GM21576 (cell line): Measurements from ENCODE around the gene IL4R.
"Not testable (repeated sequence)": the region's sequence is repeated elsewhere in the genome, so short reads cannot be mapped to it uniquely, and the experiment has no call there.

ENCODE experiments used
- ATAC-seq: cut with Tn5 transposase; IDR thresholded peaks from one replicate; pipeline ENCODE4 v1.9.1; 2021; ENCODE audit warnings: mild to moderate bottlenecking, moderate library complexity; ENCODE audit not compliant: unreplicated experiment

Gene IL4R

DNA sequence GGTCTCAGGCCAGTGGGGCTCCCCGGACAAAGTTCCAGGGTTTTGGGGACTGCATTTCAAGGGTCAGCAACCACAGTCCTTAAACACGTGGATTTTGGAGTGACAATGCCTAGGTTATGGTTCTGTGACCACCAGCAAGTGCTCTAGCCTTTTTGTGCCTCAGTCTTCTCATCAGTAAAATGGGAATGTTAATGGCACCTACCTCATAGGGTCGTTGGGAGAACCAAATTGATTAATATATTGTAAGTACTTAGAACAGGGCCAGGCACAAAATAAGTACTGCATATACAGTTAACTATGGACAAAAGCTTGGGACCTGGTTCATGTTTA, 13.8 kb downstream of the IL4R start:
- ATAC-seq, result no peak

DNA sequence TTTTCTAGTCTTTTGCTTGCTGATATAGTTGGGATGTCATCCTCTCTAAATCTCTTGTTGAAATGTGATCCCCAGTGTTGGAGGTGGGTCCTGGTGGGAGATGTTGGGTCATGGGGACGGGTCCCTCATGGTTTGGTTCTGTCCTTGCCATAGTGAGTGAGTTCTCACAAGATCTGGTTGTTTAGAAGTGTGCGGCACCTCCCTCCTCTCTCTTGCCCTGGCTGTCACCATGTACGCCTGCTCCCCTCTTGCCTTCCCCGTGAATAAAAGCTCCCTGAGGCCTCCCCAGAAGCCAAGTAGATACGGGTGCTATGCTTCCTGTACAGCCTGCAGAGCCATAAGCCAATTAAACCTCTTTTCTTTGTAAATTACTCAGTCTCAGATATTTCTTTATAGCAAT, 15.2 kb downstream of the IL4R start:
- ATAC-seq, result no peak

DNA sequence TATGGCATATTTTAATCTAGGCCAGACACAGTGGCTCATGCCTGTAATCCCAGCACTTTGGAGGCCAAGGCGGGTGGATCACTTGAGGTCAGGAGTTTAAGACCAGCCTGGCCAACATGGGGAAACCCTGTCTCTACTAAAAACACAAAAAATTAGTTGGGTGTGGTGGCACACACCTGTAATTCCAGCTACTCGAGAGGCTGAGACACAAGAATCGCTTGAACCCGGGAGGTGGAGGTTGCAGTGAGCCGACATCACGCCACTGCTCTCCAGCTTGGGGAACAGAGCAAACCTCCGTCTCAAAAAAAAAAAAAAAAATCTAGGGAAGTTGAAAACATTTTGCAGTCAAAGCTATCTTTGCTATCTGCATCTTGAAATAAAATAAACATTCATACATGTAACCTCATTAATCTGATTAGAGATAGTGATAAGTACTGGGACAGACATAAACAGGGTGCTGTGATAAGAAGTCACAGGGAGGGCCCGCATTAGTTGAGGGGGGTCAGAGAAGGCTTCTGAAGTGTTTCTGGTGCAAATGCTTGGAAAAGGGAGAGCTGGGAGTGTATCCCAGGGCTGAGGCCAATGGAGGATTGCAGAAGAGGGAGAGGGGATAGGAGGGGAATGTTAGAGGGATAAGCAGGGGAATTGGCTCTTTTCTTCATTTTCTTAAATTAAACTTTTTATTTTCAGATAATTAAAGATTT, 15.8 kb downstream of the IL4R start:
- not testable (repeated sequence) for ATAC-seq

DNA sequence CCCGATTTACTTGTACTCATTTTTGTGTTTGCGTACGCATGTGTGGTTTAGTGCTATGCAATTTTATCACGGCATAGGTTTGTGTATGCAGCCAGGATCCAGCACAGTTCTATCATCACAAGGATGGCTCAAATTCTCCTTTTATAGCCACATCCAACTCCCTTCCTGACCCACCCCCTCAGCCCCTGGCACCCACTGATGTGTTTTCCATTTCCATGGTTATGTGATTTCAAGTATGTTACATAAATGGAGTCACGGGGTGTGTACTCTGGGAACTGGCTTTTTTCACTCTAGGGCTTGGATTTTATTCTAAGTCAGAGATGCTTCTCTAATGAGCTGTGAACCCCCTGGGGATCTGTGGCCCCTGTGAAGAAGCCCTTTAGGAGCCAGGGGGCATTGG, 16.8 kb downstream of the IL4R start:
- ATAC-seq, result no peak

DNA sequence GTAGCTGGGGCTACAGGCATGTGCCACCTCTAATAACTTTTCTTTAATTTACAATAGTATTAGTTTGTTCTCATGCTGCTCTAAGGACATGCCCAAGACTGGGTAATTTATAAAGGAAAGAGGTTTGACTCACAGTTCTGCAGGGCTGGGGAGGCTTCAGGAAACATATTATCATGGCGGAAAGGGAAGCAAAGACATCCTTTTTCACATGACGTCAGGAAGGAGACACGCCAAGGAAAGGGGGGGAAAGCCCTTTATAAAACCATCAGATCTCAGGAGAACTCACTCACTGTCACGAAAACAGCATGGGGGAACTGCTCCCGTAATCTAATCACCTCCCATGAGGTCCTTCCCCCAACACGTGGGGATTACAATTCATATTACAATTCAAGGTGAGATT, 18.3 kb downstream of the IL4R start:
- no peak for ATAC-seq

DNA sequence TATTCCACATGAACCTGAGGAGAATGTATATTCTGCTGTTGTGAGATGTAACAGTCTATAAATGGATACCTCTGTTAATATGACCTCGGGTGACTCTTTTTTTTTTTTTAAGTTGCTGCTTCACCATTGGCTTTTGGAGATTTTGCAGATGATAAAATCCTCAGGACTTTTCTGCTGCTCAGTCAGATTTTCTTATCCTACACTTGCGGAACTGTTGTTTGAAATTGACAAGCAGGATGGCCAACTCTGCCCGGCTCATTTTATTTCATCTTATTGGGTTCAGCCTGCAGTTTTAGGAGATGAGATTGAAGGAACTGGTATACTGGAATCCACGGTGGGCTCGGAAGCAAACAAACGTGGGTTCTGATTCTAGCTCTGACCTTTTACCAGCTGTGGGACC, 19.3 kb downstream of the IL4R start:
- no peak for ATAC-seq

DNA sequence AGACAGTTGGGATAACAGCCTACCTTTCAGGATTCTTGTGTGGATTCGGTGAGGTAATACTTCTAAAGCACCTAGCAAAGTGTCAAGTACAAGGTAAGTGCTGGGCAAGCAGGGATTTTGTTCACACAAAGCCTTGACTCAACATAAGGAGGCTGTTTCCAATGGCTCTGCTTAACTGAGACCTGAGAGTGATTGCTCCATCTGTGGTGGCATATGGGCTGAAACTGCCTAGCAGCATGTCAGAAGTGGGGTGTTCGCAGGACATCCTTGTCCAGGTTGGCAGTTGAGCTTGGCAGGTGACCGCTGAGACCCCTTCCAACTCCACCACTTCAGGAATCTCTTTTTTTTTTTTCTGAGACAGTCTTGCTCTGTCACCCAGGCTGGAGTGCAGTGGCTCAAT, 19.8 kb downstream of the IL4R start:
- no peak for ATAC-seq

DNA sequence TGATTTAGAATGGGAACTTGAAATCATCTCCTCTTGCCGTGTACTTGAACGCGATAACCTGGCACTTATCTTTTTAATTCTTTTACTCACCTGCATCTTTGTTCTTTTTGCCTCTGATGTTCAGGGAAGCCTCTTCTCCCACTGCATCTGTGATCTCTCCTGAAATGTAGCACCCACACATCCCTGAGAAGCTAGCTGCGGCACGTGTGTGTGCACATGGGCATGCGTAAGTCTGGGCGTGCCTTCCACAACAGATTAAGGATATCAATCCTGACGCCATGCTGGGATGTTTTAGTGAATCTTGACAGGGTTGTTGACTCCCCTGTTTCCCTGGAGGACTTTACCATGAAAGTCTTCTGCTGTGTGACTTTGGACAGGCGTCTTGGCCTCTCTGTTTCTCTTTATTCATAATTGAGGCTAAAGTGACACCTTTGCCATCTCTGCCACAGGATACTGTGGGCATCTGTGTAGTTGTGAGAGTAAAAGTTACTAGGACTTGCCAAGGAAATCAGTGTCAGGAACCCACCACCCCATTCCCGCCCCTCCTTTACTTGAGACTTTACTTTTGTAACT, 20.5 kb downstream of the IL4R start:
- no peak for ATAC-seq

DNA sequence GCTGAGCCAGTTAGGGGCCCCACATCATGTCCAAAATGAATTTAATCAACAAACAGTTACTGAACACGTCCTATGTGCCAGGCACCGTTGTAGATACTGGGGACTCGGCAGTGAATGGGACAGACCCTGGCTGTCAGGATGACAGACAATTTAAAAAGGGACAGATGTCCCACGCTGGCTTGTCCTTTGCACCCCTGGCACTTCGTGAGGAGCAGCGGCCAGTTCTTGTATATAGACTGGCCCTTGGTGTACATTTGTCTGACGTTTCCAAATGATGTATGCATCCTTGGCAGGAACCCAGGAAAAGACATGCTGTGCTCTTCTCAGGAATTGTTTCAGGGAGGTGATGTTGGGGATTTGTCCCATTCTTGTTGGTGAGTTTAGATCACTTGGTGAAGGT, 21.1 kb downstream of the IL4R start:
- no peak for ATAC-seq

DNA sequence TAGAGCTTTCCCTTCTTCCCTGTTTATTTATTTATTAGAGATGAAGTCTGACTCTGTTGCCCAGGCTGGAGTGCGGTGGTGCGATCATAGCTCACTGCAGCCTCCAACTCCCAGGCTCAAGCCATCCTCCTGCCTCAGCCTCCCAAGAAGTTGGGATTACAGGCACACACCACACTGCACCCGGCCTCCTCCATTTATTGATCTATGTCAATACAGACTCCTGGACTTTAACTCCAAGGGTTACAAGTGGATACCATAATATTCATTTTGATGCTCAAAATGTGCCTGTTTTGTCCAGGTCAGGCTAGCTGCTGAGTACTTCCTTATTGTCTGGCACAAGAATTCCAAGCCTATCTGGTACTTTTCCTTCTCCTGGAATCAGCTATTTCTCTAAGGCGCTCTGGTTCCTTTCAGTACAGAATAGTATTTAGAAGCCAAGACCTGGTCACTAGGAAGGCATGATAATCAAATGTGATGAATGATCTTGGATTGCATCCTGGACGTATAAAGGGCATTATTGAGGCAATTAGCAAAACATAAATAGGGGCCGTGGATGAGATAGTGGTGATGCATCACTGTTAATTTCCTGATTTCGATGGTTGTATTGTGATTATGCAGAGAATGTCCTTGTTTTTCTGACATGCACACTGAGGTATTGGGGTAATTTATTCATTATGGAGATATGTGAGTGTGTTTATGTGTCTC, 21.7 kb downstream of the IL4R start:
- ATAC-seq, result no peak

DNA sequence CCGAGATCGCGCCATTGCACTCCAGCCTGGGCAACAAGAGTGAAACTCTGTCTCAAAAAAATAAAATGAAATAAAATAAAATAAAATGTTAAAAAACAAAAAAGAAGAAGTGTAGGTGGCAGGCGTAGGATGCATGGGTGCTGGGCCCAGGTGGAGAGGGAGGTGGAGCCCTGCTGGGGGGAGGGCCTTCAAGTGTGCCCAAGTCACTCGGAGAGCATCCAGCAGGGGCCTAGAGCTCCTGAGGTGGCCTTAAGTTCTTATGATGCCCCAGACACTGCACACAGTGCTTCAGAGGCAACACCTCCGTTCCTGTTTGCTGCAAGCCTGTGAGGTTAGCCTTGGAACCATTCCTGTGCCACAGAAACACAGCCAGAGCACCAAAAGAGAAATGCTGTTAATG, 23.2 kb downstream of the IL4R start:
- no peak for ATAC-seq

DNA sequence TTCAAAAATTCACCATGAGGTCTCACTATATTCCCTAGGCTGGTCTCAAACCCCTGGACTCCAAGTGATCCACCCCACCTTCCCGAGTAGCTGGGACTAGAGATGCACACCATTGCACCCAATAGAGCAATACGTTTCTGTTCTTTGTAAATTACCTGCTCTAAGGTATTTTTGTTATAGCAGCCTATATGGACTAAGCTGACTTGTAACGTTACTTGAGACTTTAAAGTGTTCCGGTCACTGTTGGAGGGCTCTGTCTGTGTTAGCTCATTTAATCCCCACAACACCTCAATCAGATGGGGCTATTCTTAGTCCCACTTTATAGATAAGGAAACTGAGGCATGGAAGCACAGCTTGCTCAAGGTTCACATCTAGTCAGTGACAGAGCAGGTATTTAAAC, 25.4 kb downstream of the IL4R start:
- no peak for ATAC-seq

DNA sequence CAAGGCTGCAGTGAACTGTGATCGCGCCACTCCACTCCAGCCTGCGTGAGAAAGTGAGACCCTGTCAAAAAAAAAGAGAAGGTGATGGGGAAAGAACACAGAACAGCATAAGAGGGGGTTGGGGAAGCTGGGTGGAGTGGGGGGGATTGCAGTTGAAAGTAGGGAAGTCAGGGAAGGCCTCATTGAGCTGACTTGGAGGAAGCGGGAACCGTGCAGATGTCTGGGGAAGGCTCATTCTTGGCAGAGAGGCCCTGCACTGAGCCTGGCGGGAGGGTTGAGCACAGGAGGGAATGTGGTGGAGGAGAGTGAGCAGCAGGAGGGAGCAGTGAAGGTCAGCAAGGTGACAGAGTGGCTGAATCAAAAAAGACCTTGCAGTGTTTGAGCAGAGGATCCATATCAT, 26.9 kb downstream of the IL4R start:
- ATAC-seq, result no peak

DNA sequence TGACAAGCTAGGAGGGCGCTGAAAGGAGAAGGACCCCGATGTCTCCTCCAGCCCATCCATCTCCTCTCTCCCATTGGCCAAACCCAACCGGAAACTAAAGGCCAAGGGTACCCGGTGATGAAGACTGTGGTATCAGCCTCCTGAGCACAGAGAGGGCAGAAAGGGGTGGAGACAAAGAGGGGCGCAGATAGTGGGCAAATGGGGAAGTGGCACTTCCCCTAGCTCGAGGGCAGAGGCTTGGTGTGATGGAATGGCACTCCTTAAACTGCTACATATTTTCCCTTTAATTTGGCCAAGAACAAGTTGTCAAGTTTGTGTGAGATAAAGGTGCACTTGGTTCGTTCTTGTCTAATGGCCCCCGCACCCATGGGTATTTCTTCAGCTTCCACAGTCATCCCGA, 27.8 kb downstream of the IL4R start:
- no peak for ATAC-seq

DNA sequence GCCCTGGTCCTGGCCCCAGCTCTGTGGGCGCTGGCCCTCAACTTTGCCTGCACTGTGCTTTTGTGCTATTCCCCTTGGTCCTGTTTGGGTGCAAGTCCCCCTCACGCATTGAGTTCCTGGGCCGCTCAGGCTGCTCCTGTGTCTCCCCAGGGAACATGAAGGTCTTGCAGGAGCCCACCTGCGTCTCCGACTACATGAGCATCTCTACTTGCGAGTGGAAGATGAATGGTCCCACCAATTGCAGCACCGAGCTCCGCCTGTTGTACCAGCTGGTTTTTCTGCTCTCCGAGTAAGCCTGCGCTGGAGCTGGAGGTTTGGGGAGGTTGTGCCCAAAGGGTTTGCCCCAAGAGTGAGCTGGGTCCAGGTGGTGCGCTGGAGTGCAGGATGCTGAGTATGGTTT, 28.2 kb downstream of the IL4R start:
- ATAC-seq, result no peak

DNA sequence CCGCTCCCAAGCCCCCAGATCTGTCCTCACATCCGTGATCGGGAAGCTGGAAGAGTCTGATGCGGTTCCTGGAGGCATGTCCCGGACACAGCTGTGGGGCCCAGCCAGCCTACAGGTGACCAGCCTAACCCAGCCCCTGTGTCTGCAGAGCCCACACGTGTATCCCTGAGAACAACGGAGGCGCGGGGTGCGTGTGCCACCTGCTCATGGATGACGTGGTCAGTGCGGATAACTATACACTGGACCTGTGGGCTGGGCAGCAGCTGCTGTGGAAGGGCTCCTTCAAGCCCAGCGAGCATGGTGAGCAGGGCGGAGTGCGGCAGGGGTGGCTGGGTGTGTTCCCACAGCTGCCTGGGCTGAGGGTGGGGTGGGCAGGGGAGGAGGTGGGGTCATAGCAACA, 30.9 kb downstream of the IL4R start:
- no peak for ATAC-seq

DNA sequence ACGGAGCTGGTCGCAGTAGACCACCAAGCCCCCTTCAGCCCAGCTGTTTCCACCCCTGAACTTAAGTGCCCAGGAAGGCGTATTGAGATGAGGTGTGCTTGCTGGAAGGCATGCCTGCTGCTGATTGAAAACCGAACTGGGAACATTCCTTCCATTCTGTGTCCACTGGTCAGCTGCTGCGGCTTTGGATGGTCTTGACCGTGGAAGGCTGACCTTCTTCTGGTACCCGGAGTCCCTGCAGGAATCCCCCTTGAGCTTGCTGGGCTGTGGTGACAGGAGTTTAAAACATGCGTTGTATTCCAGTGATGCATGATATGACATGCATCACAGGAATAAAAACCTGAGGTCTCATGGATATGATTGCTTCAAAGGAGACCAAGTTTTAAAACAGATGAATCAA, 31.4 kb downstream of the IL4R start:
- no peak for ATAC-seq

DNA sequence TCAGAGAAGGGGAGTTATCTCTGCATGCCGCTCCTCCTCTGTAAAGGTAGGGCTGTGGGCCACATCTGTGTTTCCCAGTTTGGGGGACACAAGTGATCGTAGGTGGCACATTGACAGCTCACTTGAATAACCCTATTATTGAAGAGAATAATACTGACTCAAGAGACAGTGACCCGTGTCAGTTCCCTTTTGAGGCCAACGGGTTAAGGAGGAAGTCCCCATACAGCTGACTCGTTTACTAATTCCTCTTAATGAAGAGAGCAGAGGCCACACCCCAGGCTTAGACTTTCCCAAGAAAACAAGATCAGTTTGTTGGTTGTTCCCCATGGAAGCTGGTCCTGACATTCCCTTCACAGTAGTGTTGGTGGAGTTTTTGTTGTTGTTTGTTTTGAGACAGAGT, 33.0 kb downstream of the IL4R start:
- no peak for ATAC-seq

DNA sequence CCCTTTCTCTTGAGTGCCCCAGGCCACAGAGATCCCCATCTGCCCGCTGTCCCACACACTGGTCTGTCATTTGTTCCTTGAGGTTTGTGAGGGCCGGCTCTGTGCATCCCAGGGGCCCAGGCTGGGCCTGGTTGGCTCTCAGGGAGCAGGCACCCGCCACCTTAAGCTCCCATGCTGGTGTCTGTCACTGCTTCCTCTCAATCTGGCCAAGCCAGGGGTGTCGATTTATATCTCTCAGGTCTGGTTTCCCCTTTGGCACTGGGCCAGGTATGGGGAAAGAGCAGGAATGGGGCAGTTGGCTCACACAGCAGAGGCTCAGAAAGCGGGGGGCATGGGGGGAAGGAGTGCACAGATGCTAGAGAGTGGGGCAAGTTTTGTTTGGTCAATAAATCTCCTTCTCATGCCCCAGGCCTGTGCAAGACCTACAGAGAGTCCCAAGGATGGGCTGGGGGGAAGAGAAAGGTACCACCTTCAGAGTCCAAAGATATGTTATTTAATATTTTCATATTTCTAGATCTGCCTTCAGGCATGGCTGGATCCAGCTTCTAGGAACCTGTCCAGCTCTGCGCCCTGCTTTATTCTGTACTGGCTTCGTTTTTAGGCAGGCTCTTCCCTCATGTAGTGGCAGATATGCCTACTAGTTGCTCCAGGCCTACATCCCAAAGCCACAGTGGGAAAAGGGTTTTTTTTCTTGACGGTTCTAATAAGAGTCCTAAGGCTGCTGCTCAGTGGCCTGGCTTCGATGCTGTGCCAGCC, 34.3 kb downstream of the IL4R start:
- ATAC-seq, result no peak

DNA sequence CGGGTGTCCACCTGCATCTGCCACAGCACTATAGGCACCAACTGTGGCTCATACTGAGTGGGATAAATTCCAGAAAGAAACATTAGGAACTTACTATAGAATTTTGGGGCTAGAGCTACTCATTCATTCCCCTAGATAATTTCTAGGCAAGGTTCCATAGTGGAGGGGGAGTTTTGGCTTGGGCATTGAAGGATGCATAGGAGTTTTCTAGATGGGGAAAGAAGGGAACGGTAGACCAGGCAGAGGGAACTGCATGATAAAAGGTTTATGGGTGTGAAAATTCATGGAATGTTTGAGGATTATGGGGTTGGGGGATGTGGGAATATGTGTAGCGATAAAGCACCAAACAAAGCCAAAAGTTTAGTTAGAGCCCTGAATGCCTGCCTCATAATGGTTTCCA, 35.5 kb downstream of the IL4R start:
- ATAC-seq, result no peak

DNA sequence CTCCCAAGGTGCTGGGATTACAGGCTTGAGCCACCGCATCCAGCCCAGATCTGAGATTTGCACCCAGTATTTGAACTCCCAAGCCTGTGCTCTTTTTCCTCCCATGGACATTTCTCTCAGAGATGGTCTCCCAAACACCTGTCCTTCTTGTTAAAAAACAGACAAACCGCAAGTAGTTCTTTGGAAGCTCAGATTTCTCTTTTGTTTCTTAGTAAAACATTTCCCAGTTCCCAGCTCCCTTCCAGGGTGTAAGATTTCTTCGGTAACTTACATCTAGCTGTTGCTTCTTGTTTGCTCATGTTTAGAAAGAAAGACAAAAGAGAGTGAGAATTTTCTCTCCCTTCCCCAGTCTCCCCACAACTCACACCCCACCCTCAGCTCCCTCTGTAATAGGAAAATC, 36.2 kb downstream of the IL4R start:
- ATAC-seq, result no peak

DNA sequence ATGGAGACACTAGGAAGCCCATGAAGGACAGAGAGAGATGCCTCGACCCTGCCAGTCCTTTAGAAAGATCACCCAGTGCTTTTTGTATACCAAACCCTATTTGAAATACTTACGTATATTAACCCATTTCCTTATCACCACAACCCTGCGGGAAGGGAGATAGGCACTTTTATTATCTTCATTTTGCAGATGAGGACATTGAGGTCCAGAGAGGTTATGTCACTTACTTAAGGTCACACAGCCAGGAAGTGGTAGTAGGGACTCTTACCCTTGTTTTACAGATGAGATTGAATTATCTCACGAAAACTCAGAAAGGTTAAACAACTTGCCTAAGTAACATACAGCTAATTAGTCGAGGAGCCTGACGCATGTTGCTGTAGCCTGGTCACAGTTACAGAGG, 38.2 kb downstream of the IL4R start:
- ATAC-seq, result no peak
